ENCODE results near the gene STOM.

STOM gene

GRCh38 chr9:121316852-121317373 is 53.1 kb downstream of the STOM start:
- no peak for DNase-seq (ENCODE audit: low read depth)
- TF ChIP-seq, protein P1, sequence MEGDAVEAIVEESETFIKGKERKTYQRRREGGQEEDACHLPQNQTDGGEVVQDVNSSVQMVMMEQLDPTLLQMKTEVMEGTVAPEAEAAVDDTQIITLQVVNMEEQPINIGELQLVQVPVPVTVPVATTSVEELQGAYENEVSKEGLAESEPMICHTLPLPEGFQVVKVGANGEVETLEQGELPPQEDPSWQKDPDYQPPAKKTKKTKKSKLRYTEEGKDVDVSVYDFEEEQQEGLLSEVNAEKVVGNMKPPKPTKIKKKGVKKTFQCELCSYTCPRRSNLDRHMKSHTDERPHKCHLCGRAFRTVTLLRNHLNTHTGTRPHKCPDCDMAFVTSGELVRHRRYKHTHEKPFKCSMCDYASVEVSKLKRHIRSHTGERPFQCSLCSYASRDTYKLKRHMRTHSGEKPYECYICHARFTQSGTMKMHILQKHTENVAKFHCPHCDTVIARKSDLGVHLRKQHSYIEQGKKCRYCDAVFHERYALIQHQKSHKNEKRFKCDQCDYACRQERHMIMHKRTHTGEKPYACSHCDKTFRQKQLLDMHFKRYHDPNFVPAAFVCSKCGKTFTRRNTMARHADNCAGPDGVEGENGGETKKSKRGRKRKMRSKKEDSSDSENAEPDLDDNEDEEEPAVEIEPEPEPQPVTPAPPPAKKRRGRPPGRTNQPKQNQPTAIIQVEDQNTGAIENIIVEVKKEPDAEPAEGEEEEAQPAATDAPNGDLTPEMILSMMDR (IDR thresholded peaks at IDR 0.05; ENCODE audit: insufficient read depth, low read depth, low read length, missing control alignments), result no peak
- H3K4me3 ChIP-seq (ENCODE audit: low read depth, low read length), result no peak overlapping the region

- TF ChIP-seq, protein P1 (IDR thresholded peaks at IDR 0.05; ENCODE audit: insufficient read depth, low read depth, low read length, missing control alignments), result no peak
- DNase-seq (ENCODE audit: low read depth), result no peak
Measured at GRCh38 chr9:121316378-121316777, 53.7 kb downstream of the STOM start.

GRCh38 chr9:121313458-121314152 is 56.4 kb downstream of the STOM start:
- TF ChIP-seq, protein P1 (IDR thresholded peaks at IDR 0.05; ENCODE audit: insufficient read depth, low read depth, low read length, missing control alignments), result no peak

More at GRCh38 chr9:121316378-121316777, 53.7 kb downstream of the STOM start:
- no peak overlapping the region for H3K4me3 ChIP-seq (ENCODE audit: low read depth, low read length)

DNA sequence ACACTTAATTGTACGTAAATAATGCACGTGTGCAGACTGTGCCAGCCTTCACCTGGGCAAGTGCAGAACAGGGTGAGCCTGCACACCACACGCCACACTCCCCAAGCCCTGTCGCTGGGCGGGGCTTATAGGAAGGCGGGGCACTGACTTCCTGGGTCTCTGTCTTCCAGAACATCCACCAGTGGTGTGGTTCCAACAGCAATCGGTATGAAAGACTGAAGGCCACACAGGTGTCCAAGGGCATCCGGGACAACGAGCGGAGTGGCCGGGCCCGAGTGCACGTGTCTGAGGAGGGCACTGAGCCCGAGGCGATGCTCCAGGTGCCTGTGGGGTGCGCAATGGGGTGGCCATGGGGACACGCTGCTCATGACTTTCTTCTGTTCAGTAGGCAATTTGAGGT is 57.9 kb downstream of the STOM start:
- H3K4me3 ChIP-seq (ENCODE audit: low read depth, low read length), result no peak overlapping the region
- TF ChIP-seq, protein P1 (IDR thresholded peaks at IDR 0.05; ENCODE audit: insufficient read depth, low read depth, low read length, missing control alignments), result no peak
- DNase-seq (ENCODE audit: low read depth), result no peak

More at GRCh38 chr9:121313458-121314152, 56.4 kb downstream of the STOM start:
- H3K4me3 ChIP-seq (ENCODE audit: low read depth, low read length), result no peak overlapping the region
- no peak for DNase-seq (ENCODE audit: low read depth)

- TF ChIP-seq, protein P1 (IDR thresholded peaks at IDR 0.05; ENCODE audit: insufficient read depth, low read depth, low read length, missing control alignments), result no peak
- no peak overlapping the region for H3K4me3 ChIP-seq (ENCODE audit: low read depth, low read length)
- no peak for DNase-seq (ENCODE audit: low read depth)
Measured at GRCh38 chr9:121310571-121310970, 59.5 kb downstream of the STOM start.

- no peak for DNase-seq (ENCODE audit: low read depth)
- no peak overlapping the region for H3K4me3 ChIP-seq (ENCODE audit: low read depth, low read length)
- TF ChIP-seq, protein P1 (IDR thresholded peaks at IDR 0.05; ENCODE audit: insufficient read depth, low read depth, low read length, missing control alignments), result no peak
Measured at GRCh38 chr9:121309833-121310425, 60.1 kb downstream of the STOM start.
